Liver (tissue), 9 donors: ENCODE data around the gene FGF10. TPM values are rescaled to one million over a fixed set of nuclear protein-coding genes. Genes with fewer than 3 reads are reported as not detected.

Source experiments
- DNase-seq: peaks from one replicate; pipeline ENCODE4 v3.0.0-alpha.2; 2017; ENCODE audit warnings: low spot score
- H3K27ac ChIP-seq, 2 donors: one replicate each; pipeline ENCODE4 v1.7.0; 2013; ENCODE audit warnings: inconsistent platforms in 2 of 2, low read length in 2 of 2, control low read depth in 1 of 2, low read depth in 1 of 2, mild to moderate bottlenecking in 1 of 2
- H3K27me3 ChIP-seq, 4 donors: one replicate each; pipeline versions ENCODE4 v1.6.1 to v1.7.0; 2013; ENCODE audit warnings: low read length in 3 of 4, inconsistent platforms in 1 of 4, mild to moderate bottlenecking in 1 of 4, moderate library complexity in 1 of 4; ENCODE audit not compliant: control insufficient read depth in 4 of 4, insufficient read depth in 4 of 4
- H3K36me3 ChIP-seq, 4 donors: one replicate each; pipeline versions ENCODE4 v1.6.1 to v1.7.0; 2013; ENCODE audit warnings: low read length in 3 of 4, mild to moderate bottlenecking in 3 of 4, low read depth in 1 of 4, moderate library complexity in 1 of 4; ENCODE audit not compliant: control insufficient read depth in 4 of 4, insufficient read depth in 3 of 4
- H3K4me1 ChIP-seq, 4 donors: one replicate each; pipeline versions ENCODE4 v1.6.1 to v1.7.0; 2013; ENCODE audit warnings: low read length in 3 of 4, mild to moderate bottlenecking in 3 of 4, moderate library complexity in 1 of 4; ENCODE audit not compliant: control insufficient read depth in 4 of 4, insufficient read depth in 4 of 4
- H3K4me3 ChIP-seq, 3 donors: one replicate each; pipeline versions ENCODE4 v1.6.1 to v1.7.0; 2013; ENCODE audit warnings: low read length in 3 of 3, control low read depth in 1 of 3, low read depth in 1 of 3, mild to moderate bottlenecking in 1 of 3
- H3K9ac ChIP-seq, 2 donors: one replicate each; pipeline ENCODE4 v1.7.0; 2013; ENCODE audit warnings: low read length in 2 of 2, mild to moderate bottlenecking in 2 of 2, moderate library complexity in 2 of 2, control low read depth in 1 of 2, low read depth in 1 of 2
- H3K9me3 ChIP-seq, 4 donors: one replicate each; pipeline versions ENCODE4 v1.6.1 to v1.7.0; 2013; ENCODE audit warnings: low read length in 3 of 4; ENCODE audit not compliant: control insufficient read depth in 4 of 4
- EGR1 ChIP-seq, 2 donors: IDR thresholded peaks; 2 replicates each; pipeline ENCODE4 v1.6.1; 2016 to 2018; ENCODE audit warnings: antibody characterized with exemption in 2 of 2, low read depth in 2 of 2
- FOXA1 ChIP-seq: IDR thresholded peaks from 2 replicates; pipeline ENCODE4 v1.6.1; 2016; ENCODE audit warnings: antibody characterized with exemption
- FOXA2 ChIP-seq: IDR thresholded peaks from 2 replicates; pipeline ENCODE4 v1.6.1; 2016; ENCODE audit warnings: antibody characterized with exemption
- GABPA ChIP-seq, 2 donors: IDR thresholded peaks in 1 of 2; conservative IDR thresholded peaks in 1 of 2; 2 replicates each; pipeline ENCODE4 v1.6.1; 2016; ENCODE audit warnings: antibody characterized with exemption in 2 of 2, mild to moderate bottlenecking in 1 of 2, moderate library complexity in 1 of 2
- HNF4A ChIP-seq, 2 donors: conservative IDR thresholded peaks; 2 replicates each; pipeline ENCODE4 v1.6.1; 2016; ENCODE audit warnings: antibody characterized with exemption in 2 of 2, mild to moderate bottlenecking in 2 of 2
- HNF4G ChIP-seq: IDR thresholded peaks from 2 replicates; pipeline ENCODE4 v1.6.1; 2016; ENCODE audit warnings: antibody characterized with exemption
- JUND ChIP-seq, 2 donors: IDR thresholded peaks; 2 replicates each; pipeline ENCODE4 v1.6.1; 2016; ENCODE audit warnings: antibody characterized with exemption in 2 of 2
- MAX ChIP-seq: IDR thresholded peaks from 2 replicates; pipeline ENCODE4 v1.6.1; 2016; ENCODE audit warnings: antibody characterized with exemption
- NR2F2 ChIP-seq: IDR thresholded peaks from 2 replicates; pipeline ENCODE4 v1.6.1; 2016; ENCODE audit warnings: antibody characterized with exemption
- RAD21 ChIP-seq, 2 donors: IDR thresholded peaks; 2 replicates each; pipeline ENCODE4 v1.6.1; 2016; ENCODE audit warnings: antibody characterized with exemption in 2 of 2, mild to moderate bottlenecking in 2 of 2
- REST ChIP-seq: IDR thresholded peaks from 2 replicates; pipeline ENCODE4 v1.6.1; 2016; ENCODE audit warnings: antibody characterized with exemption, mild to moderate bottlenecking
- SP1 ChIP-seq: IDR thresholded peaks from 2 replicates; pipeline ENCODE4 v1.6.1; 2018; ENCODE audit warnings: antibody characterized with exemption, mild to moderate bottlenecking
- TAF1 ChIP-seq: conservative IDR thresholded peaks from 2 replicates; pipeline ENCODE4 v1.6.1; 2016; ENCODE audit warnings: antibody characterized with exemption, mild to moderate bottlenecking
- ZBTB33 ChIP-seq: IDR thresholded peaks from 2 replicates; pipeline ENCODE4 v1.6.1; 2016; ENCODE audit warnings: antibody characterized with exemption
- WGBS: extraction: QIAGEN DNeasy Blood & Tissue Kit; methylation state at CpG from one replicate; pipeline ENCODE4 v1.1.7; 2013; 5-methylcytosine and 5-hydroxymethylcytosine counted together
- polyA plus RNA-seq, 2 donors: library from polyadenylated mRNA; stranded (reverse) in 1 of 2; unstranded in 1 of 2; fragments of 200-250 nt in 1 of 2; fragments of >200 nt in 1 of 2; fragmentation: Nextera tagmentation in 1 of 2; extraction: Ambion mirVana in 1 of 2; gene quantifications; one replicate each; pipeline versions ENCODE4 v1.2.1 to v1.2.3, GENCODE V29; 2013 to 2015
- total RNA-seq, 2 donors: library from RNA; depleted of rRNA; stranded (reverse); fragments of >200 nt; gene quantifications; one replicate each; pipeline ENCODE4 v1.2.3, GENCODE V29; 2014
- donor health status: healthy.
- donor health status: healthy.
- donor health status: healthy.
- donor health status: healthy.
- donor health status: healthy.

The FGF10 gene
- total and polyA plus RNA-seq, 4 donors: 0.12 to 0.61 (median 0.25) TPM; not detected in 1

GRCh38 chr5:44345871-44346270, 43.3 kb downstream of the FGF10 start (continued):
- TF ChIP-seq EGR1 (IDR thresholded peaks at IDR 0.05; ENCODE audit: low read depth in 2 of 2) (no peak), FOXA2 (no peak)

GRCh38 chr5:44336708-44337107, 52.5 kb downstream of the FGF10 start:
- TF ChIP-seq SP1: no peak
- TF ChIP-seq GABPA (IDR thresholded peaks at IDR 0.05 in 1 of 2, conservative IDR thresholded peaks at IDR 0.05 in 1 of 2): no peak
- no peak for TF ChIP-seq NR2F2
- TF ChIP-seq FOXA1: no peak
- no peak for TF ChIP-seq JUND (IDR thresholded peaks at IDR 0.05)
- TF ChIP-seq RAD21 (IDR thresholded peaks at IDR 0.05): no peak
- TF ChIP-seq TAF1: no peak
- no peak for TF ChIP-seq EGR1 (IDR thresholded peaks at IDR 0.05; ENCODE audit: low read depth in 2 of 2)
- no peak for TF ChIP-seq HNF4A (conservative IDR thresholded peaks at IDR 0.05)
- H3K27ac ChIP-seq: no peak overlapping the region
- no peaks in the 10 kb centered on the region for H3K9me3 ChIP-seq
- no peak for DNase-seq
- no peak overlapping the region for H3K9ac ChIP-seq
- no peaks in the 10 kb centered on the region for H3K36me3 ChIP-seq
- no peaks in the 10 kb centered on the region for H3K4me1 ChIP-seq
- H3K4me3 ChIP-seq: no peak overlapping the region
- H3K27me3 ChIP-seq: peaks cover 0 to 2% (median 0%) of the 10 kb centered on the region in 4 donors
- WGBS: 67% methylated on average over 2 of the region's 2 CpGs

GRCh38 chr5:44334622-44335021, 54.6 kb downstream of the FGF10 start:
- H3K9ac ChIP-seq: no peak overlapping the region
- WGBS: 78% methylated on average over 1 of the region's 1 CpG
- H3K27me3 ChIP-seq: peaks cover 0 to 2% (median 0%) of the 10 kb centered on the region in 4 donors
- H3K27ac ChIP-seq: no peak overlapping the region
- H3K9me3 ChIP-seq: no peaks in the 10 kb centered on the region
- no peaks in the 10 kb centered on the region for H3K4me1 ChIP-seq
- TF ChIP-seq GABPA (IDR thresholded peaks at IDR 0.05 in 1 of 2, conservative IDR thresholded peaks at IDR 0.05 in 1 of 2): no peak
- TF ChIP-seq ZBTB33: no peak
- TF ChIP-seq FOXA1: no peak
- TF ChIP-seq EGR1 (IDR thresholded peaks at IDR 0.05; ENCODE audit: low read depth in 2 of 2): no peak
- TF ChIP-seq HNF4A (conservative IDR thresholded peaks at IDR 0.05): no peak
- no peak for TF ChIP-seq HNF4G
- no peak for TF ChIP-seq SP1
- no peak for TF ChIP-seq REST
- TF ChIP-seq FOXA2: no peak
- TF ChIP-seq NR2F2: no peak
- no peak for TF ChIP-seq MAX
- DNase-seq: no peak
- H3K4me3 ChIP-seq: no peak overlapping the region
- no peaks in the 10 kb centered on the region for H3K36me3 ChIP-seq
